Lower leg skin (tissue), 3 donors: ENCODE results near the gene AKR1A1.

Source experiments
- CTCF ChIP-seq, 3 donors: fragments of 450-650 bp; IDR thresholded peaks; one replicate each; pipeline ENCODE4 v1.5.1; 2016; ENCODE audit warnings: antibody characterized with exemption in 3 of 3, mild to moderate bottlenecking in 3 of 3, moderate library complexity in 2 of 3
- POLR2A ChIP-seq, 2 donors: fragments of 450-650 bp; IDR thresholded peaks; one replicate each; pipeline ENCODE4 v1.6.1; 2016 to 2017; ENCODE audit warnings: antibody characterized with exemption in 2 of 2, mild to moderate bottlenecking in 1 of 2, moderate library complexity in 1 of 2

DNA sequence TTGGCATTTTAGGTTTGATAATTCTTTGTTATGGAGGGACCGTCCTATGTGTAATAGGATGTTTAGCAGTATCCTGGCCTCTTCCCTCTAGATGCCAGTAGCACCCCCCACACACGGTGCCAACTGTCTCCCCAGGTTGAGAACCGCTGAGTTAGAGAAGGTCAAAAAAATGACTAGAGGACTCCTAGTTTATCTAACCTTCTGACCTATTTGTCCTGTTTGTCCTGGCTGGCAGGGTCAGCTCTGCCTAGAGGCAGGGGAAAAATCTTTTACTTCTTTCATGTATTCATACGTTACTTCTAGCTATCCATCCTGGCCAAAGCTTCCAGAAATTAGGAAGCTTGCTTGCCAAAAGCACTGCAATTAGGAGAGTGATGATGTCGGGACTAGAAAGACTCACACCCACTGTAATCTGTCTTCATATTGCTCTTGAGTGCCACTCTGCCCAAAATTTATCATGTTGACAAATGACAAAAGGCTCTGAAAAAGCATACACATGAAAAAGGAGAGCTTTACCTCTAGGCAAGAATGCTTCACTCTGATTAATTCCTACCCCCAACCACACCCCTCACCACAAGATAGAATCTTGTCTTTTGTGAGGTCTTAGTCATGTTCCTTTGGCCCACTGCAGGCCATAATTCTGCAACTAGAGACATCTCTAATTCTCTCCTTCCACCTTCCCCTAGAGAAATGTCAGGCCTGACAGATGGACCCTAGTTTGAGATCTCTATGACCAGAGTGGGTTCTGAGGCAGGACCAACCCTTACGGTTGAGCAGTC is 14.4 kb upstream of the AKR1A1 start:
- no peak for TF ChIP-seq CTCF (IDR thresholded peaks at IDR 0.05)
- no peak for TF ChIP-seq POLR2A (IDR thresholded peaks at IDR 0.05)
